OCI-M2 (cell line): ENCODE data around the gene DOCK1.

ENCODE experiments used
- DNase-seq: peaks from one replicate; lab custom pipeline; 2025; ENCODE audit not compliant: unreplicated experiment; lab: John Stamatoyannopoulos, UW

Gene DOCK1

DNA sequence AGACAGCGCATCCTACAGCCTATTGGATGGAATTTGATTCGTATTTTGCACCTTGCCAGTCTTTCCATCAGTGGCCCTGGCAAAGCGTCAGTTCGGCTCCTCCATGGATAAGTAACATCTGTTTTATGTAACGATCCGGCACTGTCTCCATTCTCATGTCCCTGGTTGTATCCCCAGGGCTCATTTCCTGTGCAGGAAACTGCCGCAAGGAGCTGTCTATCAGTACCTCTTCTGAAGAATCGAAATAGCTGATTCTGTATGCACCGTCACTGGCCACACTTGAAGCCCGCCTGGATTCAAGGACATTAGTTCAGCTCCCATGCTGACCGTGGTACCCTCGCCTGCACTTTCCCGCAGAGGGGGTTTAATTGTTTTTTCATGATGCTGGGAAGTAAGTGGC is 590.8 kb downstream of the DOCK1 start:
- DNase-seq = no peak

DNA sequence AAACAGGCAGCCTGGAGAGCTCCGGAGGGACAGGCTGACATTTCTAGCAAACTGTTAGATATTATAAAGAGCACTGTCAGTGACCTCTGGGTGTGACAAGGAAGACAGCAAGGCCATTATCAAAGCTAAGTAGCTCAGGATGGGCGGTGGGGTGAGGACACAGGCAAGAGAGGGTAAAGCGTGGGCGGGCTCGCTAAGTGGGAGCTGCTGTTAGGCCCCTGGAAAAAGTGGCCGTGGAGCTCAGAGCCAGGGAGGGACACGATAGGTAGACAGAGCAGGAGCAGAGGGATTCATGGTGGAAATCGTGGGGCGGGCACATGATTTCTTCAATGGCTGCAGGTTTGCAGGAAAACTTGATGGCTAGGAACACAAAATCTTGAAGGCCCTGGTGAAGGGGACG is 592.5 kb downstream of the DOCK1 start:
- DNase-seq = no peak

DNA sequence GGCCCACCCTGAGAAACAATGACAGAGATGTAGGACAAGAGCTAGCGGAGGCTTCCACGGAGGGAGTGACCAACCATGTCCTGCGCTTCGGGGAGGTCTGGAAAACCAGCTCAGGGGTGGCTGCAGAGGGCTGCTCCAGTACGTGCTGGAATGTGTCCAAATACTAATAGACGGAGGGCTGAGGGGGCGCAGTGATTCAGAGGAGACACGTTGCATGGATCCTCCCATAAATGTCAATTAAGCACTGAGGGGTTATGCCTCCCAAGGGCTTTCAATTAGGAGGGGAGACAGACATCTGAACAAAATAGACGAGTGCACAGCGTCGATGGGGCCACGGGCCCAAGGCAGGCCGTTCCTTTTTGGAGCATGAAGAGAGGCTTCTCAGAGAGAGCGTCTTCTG is 592.9 kb downstream of the DOCK1 start:
- DNase-seq = no peak

DNA sequence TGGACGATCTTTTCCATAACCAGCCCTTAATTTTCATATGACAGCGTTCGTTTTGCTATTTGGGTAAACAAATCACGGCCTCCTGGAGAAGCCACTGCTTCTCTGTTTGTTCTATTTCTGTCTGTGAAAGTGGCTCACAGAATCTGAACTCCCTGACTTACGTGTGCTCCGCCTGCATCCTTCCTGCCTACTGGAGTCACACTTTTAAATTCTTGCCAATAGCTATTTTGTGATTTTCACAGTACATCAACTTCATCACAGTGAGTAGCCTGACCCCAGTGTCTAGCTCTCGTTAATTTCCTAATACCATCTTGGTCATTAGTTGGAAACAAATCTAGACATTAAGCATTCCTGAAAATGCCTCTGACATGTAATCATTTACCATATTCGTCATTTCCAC is 594.9 kb downstream of the DOCK1 start:
- no peak for DNase-seq
